Smooth muscle cell (in vitro differentiated cells): Measurements from ENCODE around the gene FCMR. TPM values are rescaled to one million over a fixed set of nuclear protein-coding genes. Genes with fewer than 3 reads are reported as not detected.

ENCODE experiments used
- DNase-seq: peaks from one replicate; lab custom pipeline; 2025; ENCODE audit not compliant: unreplicated experiment; lab: John Stamatoyannopoulos, UW
- H2AFZ ChIP-seq: fragments of 200-600 bp; sonication (generic); 2 replicates; pipeline ENCODE4 v1.6.0; 2016; ENCODE audit warnings: antibody characterized with exemption, low read depth, mild to moderate bottlenecking
- H3F3A ChIP-seq: fragments of 200-600 bp; sonication (generic); 2 replicates; pipeline ENCODE4 v1.6.0; 2017; ENCODE audit warnings: antibody characterized with exemption, low read depth
- H3K27ac ChIP-seq: fragments of 200-600 bp; sonication (generic); 2 replicates; pipeline ENCODE4 v1.5.1; 2016; ENCODE audit warnings: low read depth, mild to moderate bottlenecking
- H3K27me3 ChIP-seq: fragments of 200-600 bp; sonication (generic); 2 replicates; pipeline ENCODE4 v1.6.1; 2016; ENCODE audit warnings: low read depth, mild to moderate bottlenecking
- H3K36me3 ChIP-seq: fragments of 200-600 bp; sonication (generic); 2 replicates; pipeline ENCODE4 v1.5.1; 2016; ENCODE audit warnings: low read depth
- H3K4me1 ChIP-seq: fragments of 200-600 bp; sonication (generic); 2 replicates; pipeline ENCODE4 v1.5.1; 2016; ENCODE audit warnings: low read depth
- H3K4me2 ChIP-seq: fragments of 200-600 bp; sonication (generic); 2 replicates; pipeline ENCODE4 v1.6.0; 2016; ENCODE audit warnings: mild to moderate bottlenecking
- H3K4me3 ChIP-seq: fragments of 200-600 bp; sonication (generic); 2 replicates; pipeline ENCODE4 v1.5.1; 2016; ENCODE audit warnings: mild to moderate bottlenecking
- H3K79me2 ChIP-seq: fragments of 200-600 bp; sonication (generic); 2 replicates; pipeline ENCODE4 v1.6.0; 2016; ENCODE audit warnings: low read depth, mild to moderate bottlenecking
- H3K9ac ChIP-seq: fragments of 200-600 bp; sonication (generic); 2 replicates; pipeline ENCODE4 v1.6.0; 2016; ENCODE audit warnings: low read depth
- H3K9me3 ChIP-seq: fragments of 200-600 bp; sonication (generic); replicated peaks from 2 replicates; pipeline ENCODE4 v1.5.1; 2016; ENCODE audit warnings: low read depth
- H4K20me1 ChIP-seq: fragments of 200-600 bp; sonication (generic); 2 replicates; pipeline ENCODE4 v1.6.0; 2016; ENCODE audit warnings: low read depth
- WGBS: methylation state at CpG from one replicate; pipeline ENCODE4 v1.1.7; 2016; ENCODE audit warnings: low lambda C conversion rate; 5-methylcytosine and 5-hydroxymethylcytosine counted together
- polyA plus RNA-seq: library from polyadenylated mRNA; unstranded; fragments of >200 nt; fragmentation: Nextera tagmentation; extraction: Ambion mirVana; gene quantifications from 2 replicates; pipeline ENCODE4 v1.2.1, GENCODE V29; 2016
- total RNA-seq: library from RNA; depleted of rRNA; stranded (reverse); fragments of >200 nt; gene quantifications from 2 replicates; pipeline ENCODE4 v1.2.3, GENCODE V29; 2014
- TF ChIP-seq, protein P1 (sequence below): fragments of 200-600 bp; sonication (generic); IDR thresholded peaks from 2 replicates; pipeline ENCODE4 v1.5.1; 2017; ENCODE audit warnings: borderline replicate concordance, mild to moderate bottlenecking, antibody characterized with exemption; ENCODE audit not compliant: insufficient read depth, poor library complexity, severe bottlenecking

FCMR gene
- total and polyA plus RNA-seq, 2 experiments from 2014 or later: 1.6 TPM; not detected in 1

GRCh38 chr1:206947255-206947654 is 25.5 kb upstream of the FCMR start:
- no peaks in the 10 kb centered on the region for H3K36me3 ChIP-seq
- no peaks in the 10 kb centered on the region for H3K9me3 ChIP-seq
- no peak overlapping the region for H3K9ac ChIP-seq
- no peak overlapping the region for H3K4me3 ChIP-seq
- H3K27ac ChIP-seq: no peak overlapping the region
- no peaks in the 10 kb centered on the region for H3F3A ChIP-seq
- H2AFZ ChIP-seq: no peak overlapping the region
- no peak overlapping the region for H3K4me2 ChIP-seq
- H3K27me3 ChIP-seq: peaks cover 75% of the 10 kb centered on the region
- no peak for DNase-seq
- no peaks in the 10 kb centered on the region for H4K20me1 ChIP-seq
- WGBS: 81% methylated on average over 3 of the region's 3 CpGs
- no peaks in the 10 kb centered on the region for H3K4me1 ChIP-seq
- TF ChIP-seq, protein P1, sequence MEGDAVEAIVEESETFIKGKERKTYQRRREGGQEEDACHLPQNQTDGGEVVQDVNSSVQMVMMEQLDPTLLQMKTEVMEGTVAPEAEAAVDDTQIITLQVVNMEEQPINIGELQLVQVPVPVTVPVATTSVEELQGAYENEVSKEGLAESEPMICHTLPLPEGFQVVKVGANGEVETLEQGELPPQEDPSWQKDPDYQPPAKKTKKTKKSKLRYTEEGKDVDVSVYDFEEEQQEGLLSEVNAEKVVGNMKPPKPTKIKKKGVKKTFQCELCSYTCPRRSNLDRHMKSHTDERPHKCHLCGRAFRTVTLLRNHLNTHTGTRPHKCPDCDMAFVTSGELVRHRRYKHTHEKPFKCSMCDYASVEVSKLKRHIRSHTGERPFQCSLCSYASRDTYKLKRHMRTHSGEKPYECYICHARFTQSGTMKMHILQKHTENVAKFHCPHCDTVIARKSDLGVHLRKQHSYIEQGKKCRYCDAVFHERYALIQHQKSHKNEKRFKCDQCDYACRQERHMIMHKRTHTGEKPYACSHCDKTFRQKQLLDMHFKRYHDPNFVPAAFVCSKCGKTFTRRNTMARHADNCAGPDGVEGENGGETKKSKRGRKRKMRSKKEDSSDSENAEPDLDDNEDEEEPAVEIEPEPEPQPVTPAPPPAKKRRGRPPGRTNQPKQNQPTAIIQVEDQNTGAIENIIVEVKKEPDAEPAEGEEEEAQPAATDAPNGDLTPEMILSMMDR: no peak
- no peaks in the 10 kb centered on the region for H3K79me2 ChIP-seq

DNA sequence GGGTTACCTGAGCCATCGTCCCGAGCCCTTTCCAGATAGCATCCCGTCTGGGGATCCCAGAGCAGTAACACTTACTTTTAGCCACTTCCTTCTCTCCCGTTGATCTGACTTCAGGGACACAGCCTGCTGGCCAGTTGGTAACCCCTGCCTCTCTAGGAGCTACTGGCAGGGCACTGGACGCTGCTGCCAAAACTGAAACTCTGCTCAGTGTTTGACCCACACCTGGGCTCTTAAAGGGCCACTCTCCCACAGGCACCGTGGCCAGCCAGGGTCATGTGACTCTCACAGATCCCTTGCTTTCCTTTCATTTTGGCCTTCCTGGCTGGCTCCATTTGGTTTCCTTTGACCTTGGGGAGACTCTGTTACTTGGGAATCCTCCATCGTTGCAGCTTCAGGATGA is 24.5 kb upstream of the FCMR start, which contains the start of gene PIGR:
PIGR (minus strand) TSS at position 206 of the 400 bp plus-strand sequence. CDS start 5,935 bp downstream, outside the sequence.
- WGBS: 81% methylated on average over 7 of the region's 7 CpGs
- Histone ChIP-seq H4K20me1 (no peaks in the 10 kb centered on the region), H3K79me2 (no peaks in the 10 kb centered on the region), H3K36me3 (no peaks in the 10 kb centered on the region), H3K9me3 (no peaks in the 10 kb centered on the region), H3K4me1 (no peaks in the 10 kb centered on the region), H3K9ac (no peak within 1 kb of the TSS), H3K27ac (no peak within 1 kb of the TSS), H2AFZ (no peak within 1 kb of the TSS), H3K4me3 (no peak within 1 kb of the TSS), H3K4me2 (no peak within 1 kb of the TSS), H3F3A (no peaks in the 10 kb centered on the region), H3K27me3 (peaks cover 80% of the 10 kb centered on the region)
- DNase-seq: no peak
- TF ChIP-seq, protein P1: no peak

DNA sequence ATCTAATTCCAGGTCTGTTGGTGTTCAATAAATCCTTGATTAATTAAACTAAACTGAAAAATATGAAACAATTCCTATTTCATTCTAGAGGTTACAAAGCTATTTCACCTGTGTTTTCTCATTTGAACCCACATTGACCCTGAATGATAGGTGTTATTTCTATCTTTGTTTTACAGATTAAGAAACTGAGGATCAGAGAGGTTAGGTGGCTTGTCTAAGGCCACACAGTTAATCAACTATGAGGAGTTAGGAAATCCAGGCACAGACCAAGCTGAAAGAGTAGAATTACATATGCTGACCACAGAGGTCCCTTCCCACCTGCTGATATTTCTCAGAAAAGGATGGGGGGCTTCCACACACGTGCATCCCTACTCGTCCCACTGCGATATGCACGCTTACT is 24.0 kb upstream of the FCMR start:
- DNase-seq: no peak
- Histone ChIP-seq H3K36me3 (no peaks in the 10 kb centered on the region), H3K4me1 (no peaks in the 10 kb centered on the region), H3K4me3 (no peak overlapping the region), H3K79me2 (no peaks in the 10 kb centered on the region), H3F3A (no peaks in the 10 kb centered on the region), H3K9me3 (no peaks in the 10 kb centered on the region), H3K27me3 (peaks cover 80% of the 10 kb centered on the region), H3K27ac (no peak overlapping the region), H4K20me1 (no peaks in the 10 kb centered on the region), H3K9ac (no peak overlapping the region), H3K4me2 (no peak overlapping the region), H2AFZ (no peak overlapping the region)
- TF ChIP-seq, protein P1: no peak
- WGBS: 90% methylated on average over 4 of the region's 4 CpGs

DNA sequence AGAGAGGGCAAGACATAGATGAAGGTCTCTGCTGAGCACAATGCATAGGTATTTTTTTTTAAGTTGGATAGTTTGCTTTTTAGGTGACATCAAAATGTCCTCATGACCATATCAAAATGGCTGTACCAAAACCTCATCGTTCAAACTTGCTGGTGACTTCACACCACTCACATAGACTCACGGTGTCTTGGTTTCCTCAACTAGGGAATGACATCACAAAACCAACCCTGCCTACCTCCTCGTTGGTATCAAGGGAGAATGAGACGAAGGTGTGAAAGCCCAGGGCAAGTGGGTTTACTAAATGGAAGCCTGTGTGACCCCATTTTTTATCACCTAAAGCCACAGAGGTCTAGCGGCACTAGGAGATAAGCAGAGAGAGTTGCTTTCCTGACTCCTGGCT is 23.0 kb upstream of the FCMR start:
- Histone ChIP-seq H3K9me3 (no peaks in the 10 kb centered on the region), H3K79me2 (no peaks in the 10 kb centered on the region), H3F3A (no peaks in the 10 kb centered on the region), H4K20me1 (no peaks in the 10 kb centered on the region), H2AFZ (no peak overlapping the region), H3K4me1 (no peaks in the 10 kb centered on the region), H3K9ac (no peak overlapping the region), H3K27ac (no peak overlapping the region), H3K4me3 (no peak overlapping the region), H3K4me2 (no peak overlapping the region), H3K27me3 (peaks cover 87% of the 10 kb centered on the region), H3K36me3 (no peaks in the 10 kb centered on the region)
- 73% methylated on average over 5 of the region's 5 CpGs for WGBS
- TF ChIP-seq, protein P1: no peak
- no peak for DNase-seq
